ENCODE measurements around the gene PAX4. TPM values are rescaled to one million over a fixed set of nuclear protein-coding genes. Genes with fewer than 3 reads are reported as not detected.
"Not testable (repeated sequence)": the region's sequence is repeated elsewhere in the genome, so short reads cannot be mapped to it uniquely, and the experiment has no call there.

Gene PAX4
- total RNA-seq, 1 donor from 2014 or later = 3.4 TPM

GRCh38 chr7:127578711-127579275 lies 39.1 kb downstream of the PAX4 start:
- H3K36me3 Mint-ChIP-seq = peaks cover 19% of the 10 kb centered on the region
- H3K4me1 Mint-ChIP-seq (ENCODE audit: unreplicated experiment) = peaks cover 16% of the 10 kb centered on the region
- TF ChIP-seq CTCF (conservative IDR thresholded peaks at IDR 0.05) = no peak
- DNase-seq (ENCODE audit: extremely low spot score, unreplicated experiment) = no peak
- H3K9me3 Mint-ChIP-seq = no peaks in the 10 kb centered on the region
- no peaks in the 10 kb centered on the region for H3K27me3 Mint-ChIP-seq
- no peak overlapping the region for H3K4me3 Mint-ChIP-seq
- no peak overlapping the region for H3K27ac Mint-ChIP-seq

- DNase-seq (ENCODE audit: extremely low spot score, unreplicated experiment) = no peak
- no peaks in the 10 kb centered on the region for H3K9me3 Mint-ChIP-seq
- no peak overlapping the region for H3K4me3 Mint-ChIP-seq
- no peaks in the 10 kb centered on the region for H3K27me3 Mint-ChIP-seq
- H3K36me3 Mint-ChIP-seq = peaks cover 17% of the 10 kb centered on the region
- no peak for TF ChIP-seq CTCF (conservative IDR thresholded peaks at IDR 0.05)
- no peak overlapping the region for H3K27ac Mint-ChIP-seq
- H3K4me1 Mint-ChIP-seq (ENCODE audit: unreplicated experiment) = peaks cover 10% of the 10 kb centered on the region
These were observed 39.8 kb downstream of the PAX4 start for GRCh38 chr7:127578036-127578684.

GRCh38 chr7:127571741-127572505 lies 46.0 kb downstream of the PAX4 start:
- no peak for TF ChIP-seq CTCF (conservative IDR thresholded peaks at IDR 0.05)
- Mint-ChIP-seq H3K36me3 (peaks cover 4% of the 10 kb centered on the region), H3K4me3 (no peak overlapping the region), H3K27me3 (no peaks in the 10 kb centered on the region), H3K9me3 (no peaks in the 10 kb centered on the region), H3K27ac (no peak overlapping the region), H3K4me1 (ENCODE audit: unreplicated experiment) (no peaks in the 10 kb centered on the region)
- DNase-seq (ENCODE audit: extremely low spot score, unreplicated experiment) = no peak

GRCh38 chr7:127568034-127568433 lies 49.9 kb downstream of the PAX4 start:
- not testable (repeated sequence) for DNase-seq (ENCODE audit: extremely low spot score, unreplicated experiment); H3K9me3 Mint-ChIP-seq; H3K36me3 Mint-ChIP-seq; H3K4me3 Mint-ChIP-seq; H3K27me3 Mint-ChIP-seq; H3K4me1 Mint-ChIP-seq (ENCODE audit: unreplicated experiment); H3K27ac Mint-ChIP-seq

- Mint-ChIP-seq H3K27me3 (no peaks in the 10 kb centered on the region), H3K4me3 (no peak overlapping the region), H3K4me1 (ENCODE audit: unreplicated experiment) (no peaks in the 10 kb centered on the region), H3K27ac (no peak overlapping the region), H3K36me3 (no peaks in the 10 kb centered on the region), H3K9me3 (peaks cover 4% of the 10 kb centered on the region)
- TF ChIP-seq CTCF (conservative IDR thresholded peaks at IDR 0.05) = no peak
- DNase-seq (ENCODE audit: extremely low spot score, unreplicated experiment) = no peak
These were observed 51.7 kb downstream of the PAX4 start for GRCh38 chr7:127566242-127566641.

Other genes with a start within 250 kb of the PAX4 start
- gene ZNF800, start 225.4 kb downstream of the PAX4 start, total RNA-seq (ENCODE audit: low replicate concordance) = 25.8 and 26.2 TPM in 2 replicates
- 15.6 and 21.4 TPM in 2 replicates for gene GCC1, start 32.5 kb downstream of the PAX4 start, total RNA-seq (ENCODE audit: low replicate concordance)
- 189 and 190 TPM in 2 replicates for gene ARF5, start 29.7 kb downstream of the PAX4 start, total RNA-seq (ENCODE audit: low replicate concordance)
- 1.4 and 1.6 TPM in 2 replicates for gene FSCN3, start 24.4 kb downstream of the PAX4 start, total RNA-seq (ENCODE audit: low replicate concordance)
- gene SND1, start 34.1 kb upstream of the PAX4 start, total RNA-seq (ENCODE audit: low replicate concordance) = 183 and 199 TPM in 2 replicates